Astrocyte of the cerebellum (primary cell): ENCODE data around the gene ANO10.
"Not testable (repeated sequence)": the region's sequence is repeated elsewhere in the genome, so short reads cannot be mapped to it uniquely, and the experiment has no call there.

Experiments used
- DNase-seq: peaks from one replicate; pipeline ENCODE4 v3.0.0-alpha.2; 2011; ENCODE audit warnings: low read depth
- H3K4me3 ChIP-seq: 2 replicates; pipeline ENCODE4 v1.5.1; 2011; ENCODE audit warnings: mild to moderate bottlenecking, low read depth, low read length, moderate library complexity
- in situ Hi-C: cut with HindIII; loops from 2 replicates; pipeline ENCODE4 v1.10.0; 2017; ENCODE audit warnings: low sequenced_read_pairs
- TF ChIP-seq, protein P1 (sequence below): IDR thresholded peaks from 2 replicates; pipeline ENCODE4 v1.5.1; 2012; ENCODE audit warnings: low read length, low read depth, moderate library complexity, mild to moderate bottlenecking; ENCODE audit errors: missing control alignments

Gene ANO10

DNA sequence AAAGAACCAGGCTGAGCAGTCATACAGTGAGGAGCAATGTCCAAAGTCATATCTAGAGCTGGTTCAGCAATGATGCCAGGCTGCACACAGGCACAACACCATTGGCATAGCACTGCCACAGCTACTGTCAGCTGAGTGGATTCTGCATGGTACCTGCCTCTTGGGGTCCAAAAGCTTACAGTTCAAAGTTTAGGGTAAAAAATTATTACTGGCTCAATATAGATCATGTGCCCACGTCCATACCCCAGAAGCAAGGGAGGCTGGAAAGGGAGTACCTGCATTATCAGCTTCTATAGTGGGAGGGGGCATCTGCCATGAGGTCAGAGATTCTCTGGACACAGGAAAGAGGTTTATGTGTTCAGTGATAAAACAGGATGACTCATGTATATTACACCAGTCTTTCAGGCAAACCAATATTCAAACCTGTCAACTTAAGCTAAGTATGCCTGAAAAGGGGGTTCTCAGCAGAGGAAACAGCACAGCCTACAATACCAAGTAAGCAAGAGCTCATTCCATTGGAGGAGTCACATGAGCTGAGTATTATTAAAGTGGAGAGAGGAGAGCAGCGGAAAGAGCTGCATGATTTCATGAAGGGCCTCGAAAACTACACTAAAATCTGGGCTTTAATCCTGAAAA, 99.0 kb downstream of the ANO10 start:
- H3K4me3 ChIP-seq: no peak overlapping the region
- TF ChIP-seq, protein P1, sequence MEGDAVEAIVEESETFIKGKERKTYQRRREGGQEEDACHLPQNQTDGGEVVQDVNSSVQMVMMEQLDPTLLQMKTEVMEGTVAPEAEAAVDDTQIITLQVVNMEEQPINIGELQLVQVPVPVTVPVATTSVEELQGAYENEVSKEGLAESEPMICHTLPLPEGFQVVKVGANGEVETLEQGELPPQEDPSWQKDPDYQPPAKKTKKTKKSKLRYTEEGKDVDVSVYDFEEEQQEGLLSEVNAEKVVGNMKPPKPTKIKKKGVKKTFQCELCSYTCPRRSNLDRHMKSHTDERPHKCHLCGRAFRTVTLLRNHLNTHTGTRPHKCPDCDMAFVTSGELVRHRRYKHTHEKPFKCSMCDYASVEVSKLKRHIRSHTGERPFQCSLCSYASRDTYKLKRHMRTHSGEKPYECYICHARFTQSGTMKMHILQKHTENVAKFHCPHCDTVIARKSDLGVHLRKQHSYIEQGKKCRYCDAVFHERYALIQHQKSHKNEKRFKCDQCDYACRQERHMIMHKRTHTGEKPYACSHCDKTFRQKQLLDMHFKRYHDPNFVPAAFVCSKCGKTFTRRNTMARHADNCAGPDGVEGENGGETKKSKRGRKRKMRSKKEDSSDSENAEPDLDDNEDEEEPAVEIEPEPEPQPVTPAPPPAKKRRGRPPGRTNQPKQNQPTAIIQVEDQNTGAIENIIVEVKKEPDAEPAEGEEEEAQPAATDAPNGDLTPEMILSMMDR: no peak
- DNase-seq: no peak
- in situ Hi-C loops: no loop called here

DNA sequence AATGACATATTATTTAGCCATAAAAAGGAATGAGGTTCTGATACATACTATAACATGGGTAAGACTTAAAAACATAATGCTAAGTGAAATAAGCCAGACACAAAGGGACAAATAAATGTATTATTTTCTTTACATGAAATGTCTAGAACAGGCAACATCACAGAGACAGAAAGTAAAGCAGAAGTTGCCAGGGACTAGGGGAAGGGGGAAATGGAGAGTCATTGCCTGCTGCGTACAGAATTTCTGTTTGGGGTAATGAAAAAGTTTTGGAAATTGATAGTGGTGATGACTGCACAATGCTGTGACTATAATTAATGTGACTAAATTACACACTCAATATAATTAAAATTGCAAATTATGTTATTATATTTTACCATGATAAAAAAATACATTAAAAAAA, 99.9 kb downstream of the ANO10 start:
- no peak overlapping the region for H3K4me3 ChIP-seq
- in situ Hi-C loops: no loop called here
- no peak for DNase-seq
- TF ChIP-seq, protein P1: no peak

DNA sequence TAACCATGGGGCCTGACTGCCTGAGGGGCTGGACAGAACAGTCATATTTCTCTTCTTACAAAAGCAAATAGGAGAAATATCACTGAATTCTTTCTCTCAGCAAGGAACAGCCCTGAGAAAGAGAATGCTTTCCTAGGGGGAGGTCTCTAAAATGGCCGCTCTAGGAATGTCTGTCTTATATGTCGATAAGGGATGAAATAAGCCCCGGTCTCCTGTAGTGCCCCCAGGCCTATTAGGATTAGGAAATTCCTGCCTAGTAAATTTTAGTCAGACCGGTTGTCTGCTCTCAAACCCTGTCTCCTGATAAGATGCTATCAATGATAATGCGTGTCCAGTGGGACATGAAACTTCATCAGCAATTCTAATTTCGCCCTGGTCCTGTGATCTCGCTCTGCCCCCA, 103.3 kb downstream of the ANO10 start:
- H3K4me3 ChIP-seq, in situ Hi-C loops, DNase-seq: not testable (repeated sequence)

DNA sequence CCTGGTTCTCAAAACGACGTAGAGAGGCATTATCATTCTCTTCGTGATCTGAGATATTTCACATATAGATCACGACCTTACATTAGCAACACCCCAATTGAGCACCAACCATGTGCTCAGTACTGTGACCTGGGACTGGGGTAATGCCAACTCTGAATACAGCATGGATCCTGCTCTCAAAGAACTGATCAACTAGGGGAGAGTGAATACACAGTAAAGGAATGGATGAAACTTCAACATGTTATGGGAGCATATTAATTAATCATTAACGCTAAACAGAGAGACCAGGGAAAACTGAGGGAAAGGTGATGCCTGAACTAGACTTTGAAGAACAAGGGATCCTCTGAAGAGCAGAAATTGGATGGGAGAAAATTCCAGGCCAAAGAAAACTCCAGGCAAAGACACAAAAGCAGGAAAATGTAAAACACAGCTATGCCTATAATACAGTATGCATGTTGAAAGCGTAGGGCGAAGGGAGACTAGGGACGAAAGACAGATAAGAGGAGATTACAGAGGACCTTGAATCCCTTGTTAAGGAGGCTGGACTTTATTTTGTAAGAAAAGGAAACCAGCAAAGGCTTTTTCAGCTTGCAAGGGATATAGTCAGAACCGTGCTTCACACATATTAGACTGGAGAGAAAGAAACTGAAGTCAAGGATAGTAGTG, 105.7 kb downstream of the ANO10 start:
- TF ChIP-seq, protein P1: no peak
- no peak for DNase-seq
- in situ Hi-C loops: no loop called here
- no peak overlapping the region for H3K4me3 ChIP-seq

DNA sequence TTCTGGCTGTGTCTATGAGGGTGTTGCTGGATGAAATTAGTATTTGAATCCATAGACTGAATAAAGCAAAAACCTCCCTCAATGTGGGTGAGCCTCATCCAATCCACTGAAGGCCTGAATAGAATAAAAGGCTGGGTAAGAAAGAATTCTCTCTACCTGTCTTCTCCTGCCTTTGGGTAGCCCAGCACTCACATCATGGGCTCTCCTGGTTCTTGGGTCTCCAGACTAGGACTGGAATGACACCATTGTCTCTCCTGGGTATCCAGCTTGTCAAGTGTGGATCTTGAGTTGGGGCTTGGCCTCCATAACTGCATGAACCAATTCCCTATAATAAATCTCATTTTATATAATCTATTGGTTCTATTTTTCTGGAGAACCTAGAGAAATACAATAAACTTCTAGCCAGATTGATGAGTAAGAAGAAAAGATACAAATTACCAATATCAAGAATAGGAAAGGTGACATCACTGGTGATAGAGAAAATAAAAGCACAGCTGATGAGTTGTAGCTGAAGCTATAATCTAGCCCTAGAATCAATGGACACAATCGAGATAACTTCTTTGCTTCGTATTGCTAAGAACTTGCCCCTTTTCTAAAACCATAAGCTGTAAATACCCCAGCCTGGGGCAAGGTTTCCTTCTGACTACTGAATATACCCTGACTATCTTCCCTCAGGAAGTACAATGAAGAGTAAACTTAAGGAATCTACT, 106.4 kb downstream of the ANO10 start:
- TF ChIP-seq, protein P1: no peak
- in situ Hi-C loops: no loop called here
- H3K4me3 ChIP-seq: no peak overlapping the region
- DNase-seq: no peak

DNA sequence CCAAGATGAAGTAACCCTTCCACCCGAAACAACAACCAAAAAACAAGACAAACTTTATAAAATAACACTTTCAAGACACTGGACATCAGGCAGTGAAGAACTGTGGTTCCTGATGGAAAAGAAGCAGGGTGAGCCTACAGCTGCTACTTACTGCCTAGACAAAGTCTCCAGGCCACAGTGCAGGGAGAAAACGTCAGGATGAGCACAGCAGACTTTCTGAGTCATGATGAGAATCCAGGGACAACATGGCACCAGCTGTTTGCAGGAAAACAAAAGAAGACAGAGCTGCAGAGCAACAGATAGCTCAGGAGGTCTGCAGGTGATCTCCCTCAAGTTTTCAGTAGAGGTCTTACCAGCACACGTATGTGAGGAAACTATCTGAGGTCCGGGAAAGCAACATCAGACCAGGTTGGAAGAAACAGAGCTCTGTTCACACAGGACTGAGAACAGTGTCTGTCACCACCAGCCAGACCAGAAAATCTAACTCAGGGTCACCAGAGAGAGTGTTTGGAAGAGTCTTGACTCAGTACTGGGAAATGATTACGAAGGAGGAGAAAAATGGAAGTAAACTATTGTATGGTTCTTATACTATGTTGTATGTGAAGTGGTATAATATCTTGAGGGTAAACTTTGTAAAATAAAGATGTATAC, 108.9 kb downstream of the ANO10 start:
- no peak for DNase-seq
- H3K4me3 ChIP-seq: no peak overlapping the region
- in situ Hi-C loops: no loop called here
- TF ChIP-seq, protein P1: no peak
